Spleen (tissue), 11 donors: ENCODE measurements around the gene SOS1. TPM values are rescaled to one million over a fixed set of nuclear protein-coding genes. Genes with fewer than 3 reads are reported as not detected.

Experiments
- DNase-seq: peaks from one replicate; pipeline ENCODE4 v3.0.0-alpha.2; 2020
- H3K27ac ChIP-seq, 8 donors: fragments of 200-600 bp; sonication (generic) in 7 of 8; 1 replicate in 4 of 8; 2 replicates in 4 of 8; pipeline versions ENCODE4 v1.5.0 to v1.8.0; 2016 to 2021; ENCODE audit warnings: inconsistent platforms in 4 of 8, mild to moderate bottlenecking in 4 of 8, moderate library complexity in 1 of 8
- H3K27me3 ChIP-seq, 7 donors: fragments of 200-600 bp; sonication (generic) in 6 of 7; replicated peaks in 1 of 7; 1 replicate in 4 of 7; 2 replicates in 3 of 7; pipeline versions ENCODE4 v1.5.0 to v1.8.0; 2016 to 2021; ENCODE audit warnings: inconsistent platforms in 3 of 7, mild to moderate bottlenecking in 1 of 7
- H3K36me3 ChIP-seq, 6 donors: fragments of 200-600 bp; sonication (generic) in 5 of 6; 1 replicate in 4 of 6; 2 replicates in 2 of 6; pipeline versions ENCODE4 v1.5.0 to v1.8.0; 2016 to 2021; ENCODE audit warnings: inconsistent platforms in 2 of 6
- H3K4me1 ChIP-seq, 6 donors: fragments of 200-600 bp; sonication (generic) in 5 of 6; 1 replicate in 3 of 6; 2 replicates in 3 of 6; pipeline versions ENCODE4 v1.5.0 to v1.8.0; 2016 to 2021; ENCODE audit warnings: inconsistent platforms in 3 of 6
- H3K4me3 ChIP-seq, 8 donors: fragments of 200-600 bp; sonication (generic) in 7 of 8; 1 replicate in 4 of 8; 2 replicates in 4 of 8; pipeline versions ENCODE4 v1.5.0 to v1.8.0; 2016 to 2021; ENCODE audit warnings: inconsistent platforms in 4 of 8, mild to moderate bottlenecking in 4 of 8, moderate library complexity in 2 of 8
- H3K9me3 ChIP-seq, 8 donors: fragments of 200-600 bp; sonication (generic) in 7 of 8; 1 replicate in 4 of 8; 2 replicates in 4 of 8; pipeline versions ENCODE4 v1.5.0 to v1.8.0; 2016 to 2021; ENCODE audit warnings: inconsistent platforms in 4 of 8
- CTCF ChIP-seq, 11 experiments: fragments of 200-600 bp in 7 of 11; fragments of 450-650 bp in 4 of 11; sonication (generic) in 4 of 11; IDR thresholded peaks in 8 of 11; conservative IDR thresholded peaks in 3 of 11; 1 replicate in 7 of 11; 2 replicates in 4 of 11; pipeline versions ENCODE4 v1.4.0 to v1.8.0; 2016 to 2021; ENCODE audit warnings: antibody characterized with exemption in 11 of 11, inconsistent platforms in 4 of 11, mild to moderate bottlenecking in 1 of 11
- POLR2A ChIP-seq, 3 donors: fragments of 450-650 bp; IDR thresholded peaks; one replicate each; pipeline ENCODE4 v1.5.1; 2017; ENCODE audit warnings: antibody characterized with exemption in 3 of 3, mild to moderate bottlenecking in 1 of 3
- POLR2AphosphoS5 ChIP-seq, 3 donors: sonication (generic); formaldehyde crosslinking; IDR thresholded peaks; one replicate each; pipeline ENCODE4 v1.5.1; 2017; ENCODE audit warnings: antibody characterized with exemption in 3 of 3
- WGBS, 5 donors: extraction: QIAGEN DNeasy Blood & Tissue Kit in 3 of 5; methylation state at CpG; one replicate each; pipeline versions ENCODE4 v1.1.5 to v1.1.7; 2013 to 2018; 5-methylcytosine and 5-hydroxymethylcytosine counted together
- intact Hi-C: fragments of 100-400 bp; cut with DNase I; formaldehyde crosslinking; loops from one replicate; pipeline ENCODE4 v1.15.0; 2023; ENCODE audit warnings: low total_unique reads
- polyA plus RNA-seq, 3 donors: library from polyadenylated mRNA; stranded (reverse); fragments of 200-250 nt; gene quantifications; one replicate each; pipeline ENCODE4 v1.2.1, GENCODE V29; 2013
- total RNA-seq, 7 donors: library from RNA; depleted of rRNA in 3 of 7; stranded (reverse); fragments of >200 nt in 3 of 7; fragmentation: NEBNext Ultra II Directional in 4 of 7; extraction: Animal tissue kit (Norgen Biotek cat#: 25700) in 4 of 7; gene quantifications; one replicate each; pipeline versions ENCODE4 v1.1.0 to v1.2.1, GENCODE V29; 2016 to 2021
- donor health status: healthy with polysubstance abuse.
- donor health status: DM: no; HTN: no; CAD: no; lungs with moderate emphysema.
- donor health status: DM: no; HTN: no; CAD: no.
- donor health status: Bipolar disorder and iron deficiency.
- donor health status: healthy.
- donor health status: DM: no; HTN: no; CAD: no.
- donor health status: DM: yes; HTN: yes; CAD: no.

The SOS1 gene
- total and polyA plus RNA-seq, 10 donors = 5.9 to 85.8 (median 42.8) TPM

- peaks cover 28 to 87% (median 57%) of the 10 kb centered on the region in 6 donors for H3K4me1 ChIP-seq
- DNase-seq = no peak
- WGBS, 5 donors = 0 to 2% (median 1%) methylated on average over 23 to 63 of the region's 63 CpGs
- TF ChIP-seq POLR2AphosphoS5 (IDR thresholded peaks at IDR 0.05) = peak in 2 of 3 donors; percentile 8 to 47
- TF ChIP-seq CTCF (IDR thresholded peaks at IDR 0.05 in 8 of 11, conservative IDR thresholded peaks at IDR 0.05 in 3 of 11) = peak in 7 of 11 experiments; percentile 9 to 59 (median 43)
- TF ChIP-seq POLR2A (IDR thresholded peaks at IDR 0.05) = no peak
- no peaks in the 10 kb centered on the region for H3K9me3 ChIP-seq
- peak overlapping the region; percentile 94 to 98 (median 97) for H3K27ac ChIP-seq
- H3K27me3 ChIP-seq = no peaks in the 10 kb centered on the region
- peak overlapping the region; percentile 66 to 91 (median 80) for H3K4me3 ChIP-seq
- intact Hi-C loops = loop anchor here (5.0 kb wide), 1 partner anchor 107 kb away; no protein-coding TSS in a partner anchor
- H3K36me3 ChIP-seq = peaks cover 0 to 5% (median 0%) of the 10 kb centered on the region in 6 donors
Observed at GRCh38 chr2:39119732-39120520, 925 bp downstream of the SOS1 start.

GRCh38 chr2:39118786-39119499 is 1.9 kb downstream of the SOS1 start:
- peaks cover 0 to 5% (median 0%) of the 10 kb centered on the region in 6 donors for H3K36me3 ChIP-seq
- no peak for DNase-seq
- TF ChIP-seq POLR2AphosphoS5 (IDR thresholded peaks at IDR 0.05) = no peak
- peak overlapping the region; percentile 66 to 91 (median 80) for H3K4me3 ChIP-seq
- H3K27ac ChIP-seq = peak overlapping the region; percentile 94 to 98 (median 97)
- intact Hi-C loops = loop anchor here (5.0 kb wide), 1 partner anchor 108 kb away; no protein-coding TSS in a partner anchor
- peaks cover 27 to 90% (median 63%) of the 10 kb centered on the region in 6 donors for H3K4me1 ChIP-seq
- 3 to 12% (median 10%) methylated on average over 6 of the region's 6 CpGs for WGBS, 5 donors
- H3K9me3 ChIP-seq = no peaks in the 10 kb centered on the region
- no peaks in the 10 kb centered on the region for H3K27me3 ChIP-seq

GRCh38 chr2:39115556-39115955 is 5.3 kb downstream of the SOS1 start:
- no peak for DNase-seq
- TF ChIP-seq CTCF (IDR thresholded peaks at IDR 0.05 in 8 of 11, conservative IDR thresholded peaks at IDR 0.05 in 3 of 11) = no peak
- no peak for TF ChIP-seq POLR2A (IDR thresholded peaks at IDR 0.05)
- TF ChIP-seq POLR2AphosphoS5 (IDR thresholded peaks at IDR 0.05) = no peak
- Histone ChIP-seq H3K36me3 (peaks cover 0 to 20% (median 6%) of the 10 kb centered on the region in 6 donors), H3K4me1 (peaks cover 15 to 93% (median 56%) of the 10 kb centered on the region in 6 donors), H3K27me3 (no peaks in the 10 kb centered on the region), H3K9me3 (no peaks in the 10 kb centered on the region), H3K4me3 (no peak overlapping the region), H3K27ac (no peak overlapping the region)
- intact Hi-C loops = loop anchor here (5.0 kb wide), 1 partner anchor 112 kb away; no protein-coding TSS in a partner anchor
- WGBS, 5 donors = 93 to 98% (median 97%) methylated on average over 1 of the region's 1 CpG

- H3K27ac ChIP-seq = no peak overlapping the region
- H3K36me3 ChIP-seq = peaks cover 0 to 20% (median 6%) of the 10 kb centered on the region in 6 donors
- no peaks in the 10 kb centered on the region for H3K27me3 ChIP-seq
- TF ChIP-seq POLR2AphosphoS5 (IDR thresholded peaks at IDR 0.05) (no peak), CTCF (IDR thresholded peaks at IDR 0.05 in 8 of 11, conservative IDR thresholded peaks at IDR 0.05 in 3 of 11) (no peak), POLR2A (IDR thresholded peaks at IDR 0.05) (no peak)
- H3K9me3 ChIP-seq = no peaks in the 10 kb centered on the region
- DNase-seq = no peak
- H3K4me3 ChIP-seq = no peak overlapping the region
- intact Hi-C loops = loop anchor here (5.0 kb wide), 1 partner anchor 113 kb away; no protein-coding TSS in a partner anchor
- peaks cover 15 to 99% (median 62%) of the 10 kb centered on the region in 6 donors for H3K4me1 ChIP-seq
- WGBS, 5 donors = 87 to 95% (median 93%) methylated on average over 3 of the region's 3 CpGs
Observed at GRCh38 chr2:39114771-39115170, 6.1 kb downstream of the SOS1 start.
